Activated naive CD8-positive, alpha-beta T cell (primary cell): ENCODE results near the gene SBF1.
"Not testable (repeated sequence)": the region's sequence is repeated elsewhere in the genome, so short reads cannot be mapped to it uniquely, and the experiment has no call there.

Source experiments
- H3K27ac Mint-ChIP-seq: one replicate; pipeline ENCODE4 v1.8.0; 2021; ENCODE audit warnings: mixed read lengths
- H3K27me3 Mint-ChIP-seq: one replicate; pipeline ENCODE4 v1.8.0; 2021; ENCODE audit warnings: mixed read lengths
- H3K36me3 Mint-ChIP-seq: one replicate; pipeline ENCODE4 v1.8.0; 2021; ENCODE audit warnings: mixed read lengths
- H3K4me1 Mint-ChIP-seq: one replicate; pipeline ENCODE4 v1.8.0; 2021; ENCODE audit warnings: low read depth, mixed read lengths
- H3K4me3 Mint-ChIP-seq: one replicate; pipeline ENCODE4 v1.8.0; 2021; ENCODE audit warnings: mild to moderate bottlenecking, mixed read lengths
- H3K9me3 Mint-ChIP-seq: one replicate; pipeline ENCODE4 v1.8.0; 2021; ENCODE audit warnings: low read depth, mixed read lengths

The SBF1 gene

GRCh38 chr22:50403701-50404101 is 71.1 kb downstream of the SBF1 start:
- Mint-ChIP-seq H3K27ac (no peak overlapping the region), H3K9me3 (no peaks in the 10 kb centered on the region), H3K27me3 (no peaks in the 10 kb centered on the region), H3K4me3 (no peak overlapping the region), H3K4me1 (peaks cover 18% of the 10 kb centered on the region), H3K36me3 (no peaks in the 10 kb centered on the region)

GRCh38 chr22:50401907-50402306 is 72.9 kb downstream of the SBF1 start:
- Mint-ChIP-seq H3K27ac (no peak overlapping the region), H3K4me1 (peaks cover 24% of the 10 kb centered on the region), H3K9me3 (no peaks in the 10 kb centered on the region), H3K27me3 (no peaks in the 10 kb centered on the region), H3K4me3 (no peak overlapping the region), H3K36me3 (no peaks in the 10 kb centered on the region)

- Mint-ChIP-seq H3K9me3 (no peaks in the 10 kb centered on the region), H3K4me3 (no peak overlapping the region), H3K4me1 (peaks cover 25% of the 10 kb centered on the region), H3K36me3 (no peaks in the 10 kb centered on the region), H3K27me3 (no peaks in the 10 kb centered on the region), H3K27ac (peak overlapping the region; percentile 71)
Observed at GRCh38 chr22:50400931-50401330, 73.9 kb downstream of the SBF1 start.

- H3K36me3 Mint-ChIP-seq, result no peaks in the 10 kb centered on the region
- no peak overlapping the region for H3K4me3 Mint-ChIP-seq
- H3K9me3 Mint-ChIP-seq, result no peaks in the 10 kb centered on the region
- no peaks in the 10 kb centered on the region for H3K27me3 Mint-ChIP-seq
- peak overlapping the region; percentile 71 for H3K27ac Mint-ChIP-seq
- H3K4me1 Mint-ChIP-seq, result peaks cover 25% of the 10 kb centered on the region
Observed at GRCh38 chr22:50400406-50400805, 74.4 kb downstream of the SBF1 start.

- peaks cover 23% of the 10 kb centered on the region for H3K4me1 Mint-ChIP-seq
- no peak overlapping the region for H3K4me3 Mint-ChIP-seq
- H3K36me3 Mint-ChIP-seq, result no peaks in the 10 kb centered on the region
- H3K9me3 Mint-ChIP-seq, result no peaks in the 10 kb centered on the region
- peak overlapping the region; percentile 71 for H3K27ac Mint-ChIP-seq
- no peaks in the 10 kb centered on the region for H3K27me3 Mint-ChIP-seq
Observed at GRCh38 chr22:50399751-50400331, 75.0 kb downstream of the SBF1 start.

- H3K27me3 Mint-ChIP-seq, result no peaks in the 10 kb centered on the region
- peaks cover 23% of the 10 kb centered on the region for H3K4me1 Mint-ChIP-seq
- H3K27ac Mint-ChIP-seq, result peak overlapping the region; percentile 47
- H3K9me3 Mint-ChIP-seq, result no peaks in the 10 kb centered on the region
- H3K4me3 Mint-ChIP-seq, result no peak overlapping the region
- no peaks in the 10 kb centered on the region for H3K36me3 Mint-ChIP-seq
Observed at GRCh38 chr22:50398831-50399648, 75.8 kb downstream of the SBF1 start.

GRCh38 chr22:50397371-50398060 is 77.3 kb downstream of the SBF1 start:
- Mint-ChIP-seq H3K27ac (peak overlapping the region; percentile 54), H3K4me1 (peaks cover 21% of the 10 kb centered on the region)
- H3K4me3 Mint-ChIP-seq, H3K36me3 Mint-ChIP-seq, H3K9me3 Mint-ChIP-seq, H3K27me3 Mint-ChIP-seq: not testable (repeated sequence)

- H3K36me3 Mint-ChIP-seq, result no peaks in the 10 kb centered on the region
- no peaks in the 10 kb centered on the region for H3K9me3 Mint-ChIP-seq
- no peaks in the 10 kb centered on the region for H3K27me3 Mint-ChIP-seq
- peaks cover 21% of the 10 kb centered on the region for H3K4me1 Mint-ChIP-seq
- no peak overlapping the region for H3K4me3 Mint-ChIP-seq
- H3K27ac Mint-ChIP-seq, result peak overlapping the region; percentile 54
Observed at GRCh38 chr22:50396751-50397370, 78.0 kb downstream of the SBF1 start.
